CD4-positive, alpha-beta T cell treated with Interleukin-15 for 1 hour (primary cell): ENCODE data around the gene ELOVL5.
"Not testable (repeated sequence)": the region's sequence is repeated elsewhere in the genome, so short reads cannot be mapped to it uniquely, and the experiment has no call there.

ENCODE experiments used
- DNase-seq: peaks from one replicate; pipeline ENCODE4 v3.0.0-alpha.2; 2020

Gene ELOVL5

DNA sequence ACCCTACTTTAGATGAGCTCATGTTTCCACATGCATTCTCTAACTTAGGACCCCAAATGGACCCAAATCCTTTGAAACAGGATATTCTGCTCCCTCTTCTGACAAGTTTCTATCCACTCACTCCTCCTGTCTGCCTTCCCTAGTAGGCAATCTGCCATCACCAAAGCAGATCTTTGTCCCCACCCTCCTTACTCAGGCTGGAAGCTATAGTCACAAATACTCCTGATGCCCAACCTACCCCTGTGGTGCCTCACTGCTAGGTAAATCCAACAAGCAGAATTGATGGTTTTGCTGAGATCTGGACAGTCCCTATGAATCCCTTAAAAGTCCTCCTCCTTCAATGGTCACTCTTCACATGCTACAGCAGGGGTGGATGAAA is 21.7 kb downstream of the ELOVL5 start:
- DNase-seq = no peak

DNA sequence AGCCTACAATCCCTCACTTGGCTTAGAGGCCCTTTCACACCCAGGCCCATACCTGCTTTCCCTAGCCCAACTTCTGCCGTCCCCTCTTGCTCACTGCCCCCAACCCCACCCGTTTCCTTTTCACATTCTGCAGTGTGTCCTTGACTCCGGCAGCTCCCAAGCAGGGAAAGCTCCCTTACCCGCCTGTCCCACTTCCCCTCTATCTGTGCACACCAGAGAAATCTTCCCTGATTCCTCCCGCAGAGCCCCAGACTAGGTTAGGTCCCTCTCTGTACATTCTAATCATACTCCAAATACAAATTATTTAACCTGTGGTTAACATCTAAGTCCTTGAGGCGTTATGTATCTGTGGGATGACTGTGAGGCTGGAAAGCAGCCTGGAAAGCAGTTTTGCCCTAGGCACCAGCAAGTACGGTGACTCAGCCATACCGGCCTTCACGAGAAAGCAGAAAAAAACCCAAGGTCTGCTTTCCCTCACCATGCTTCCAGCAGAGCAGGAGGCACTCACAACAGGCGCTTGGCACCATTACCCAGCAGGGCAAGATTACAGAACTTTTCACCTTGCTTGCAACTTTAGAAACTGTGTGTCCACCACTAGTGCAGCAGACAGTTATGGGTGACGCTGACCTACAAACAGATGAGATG is 22.3 kb downstream of the ELOVL5 start:
- DNase-seq = no peak

DNA sequence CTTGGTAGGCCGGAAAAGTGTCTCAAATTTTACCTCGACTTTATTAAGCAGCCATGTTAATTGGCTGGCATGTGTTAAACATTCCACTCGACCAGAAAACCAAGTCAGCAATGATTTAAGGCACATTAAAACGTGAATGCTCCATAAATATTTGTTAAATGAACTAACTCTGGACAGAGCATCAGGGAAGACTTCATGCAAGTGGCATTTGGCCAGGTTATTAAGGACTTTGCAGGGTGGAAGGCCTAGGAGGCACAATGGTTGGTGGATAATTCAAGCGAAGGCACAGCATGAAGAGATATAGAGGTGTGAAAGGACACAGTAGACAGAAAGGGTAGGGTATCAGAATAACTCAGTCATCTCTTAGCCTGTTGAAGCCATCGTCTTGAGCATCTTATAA is 23.0 kb downstream of the ELOVL5 start:
- no peak for DNase-seq

DNA sequence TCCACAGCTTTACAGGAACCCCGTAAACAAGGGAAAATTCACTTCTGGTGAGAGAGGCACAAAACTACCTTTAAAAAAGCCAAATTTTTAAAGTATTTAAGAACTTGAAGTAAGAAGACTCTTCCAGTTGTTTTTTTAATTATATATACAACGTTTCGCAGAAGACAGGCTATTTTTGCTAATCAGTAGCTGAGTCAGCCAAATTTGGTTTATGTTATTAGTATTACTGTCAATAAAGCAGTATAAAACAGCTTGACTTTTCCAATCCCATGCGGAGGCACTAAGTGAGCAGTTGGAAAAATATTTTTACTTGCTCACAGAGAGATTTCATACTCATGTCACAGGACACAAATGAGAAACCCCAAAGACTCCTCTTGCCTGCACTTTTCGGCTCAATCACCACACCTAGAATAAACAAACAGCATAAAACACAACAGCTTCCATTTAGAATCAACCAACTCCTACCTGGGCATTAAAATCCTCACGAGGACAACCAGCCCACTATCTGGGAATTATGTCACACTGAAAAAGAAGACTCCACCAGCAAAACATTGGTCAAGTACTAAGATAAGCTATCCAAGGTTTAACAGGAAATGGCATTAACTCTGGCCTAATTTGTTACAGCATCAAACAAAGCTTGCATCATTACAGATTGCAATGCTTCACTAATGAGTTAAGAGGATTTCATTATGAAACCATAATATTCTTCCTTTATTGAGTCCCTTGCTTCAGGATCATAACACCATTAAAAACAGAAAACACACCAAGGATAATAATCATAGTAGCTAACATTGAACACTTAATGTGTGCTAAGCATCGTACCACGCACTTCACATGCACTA is 26.3 kb downstream of the ELOVL5 start:
- DNase-seq = no peak

DNA sequence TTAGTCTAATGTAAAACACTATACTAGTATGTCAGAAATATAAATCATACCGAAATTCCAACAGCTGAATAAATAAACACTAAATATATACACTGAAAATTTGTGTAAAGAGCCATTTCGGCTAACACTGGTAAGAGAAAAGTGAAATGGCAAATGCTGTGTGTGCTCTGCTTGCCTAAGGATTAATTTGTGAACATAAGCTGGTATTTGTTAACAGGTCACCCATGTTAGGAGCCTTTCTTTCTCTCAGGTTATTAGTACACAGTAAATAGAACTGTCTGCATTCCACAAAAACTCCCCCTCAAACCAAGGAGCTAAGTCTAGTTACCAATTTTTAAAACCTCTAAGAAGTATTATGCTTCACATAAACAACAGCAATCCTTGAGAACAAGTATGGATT is 27.0 kb downstream of the ELOVL5 start:
- no peak for DNase-seq

DNA sequence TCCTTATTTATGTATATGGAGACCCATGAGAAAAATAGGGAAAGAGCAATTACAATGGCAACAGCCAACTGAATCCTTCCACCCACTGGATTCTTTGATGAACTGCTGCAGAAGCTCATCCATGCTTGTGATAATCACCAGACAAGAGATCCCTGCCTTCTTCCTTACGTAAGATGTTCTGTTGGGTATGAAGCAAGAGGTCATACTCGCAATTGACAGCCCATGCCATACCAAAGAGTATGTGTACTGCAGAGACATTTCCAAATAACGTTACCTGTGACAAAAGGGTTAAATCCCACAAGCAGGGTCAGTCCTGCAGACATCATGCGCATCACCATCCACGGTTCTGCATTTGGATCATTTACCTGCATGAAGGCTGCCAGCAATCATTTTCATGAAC is 27.8 kb downstream of the ELOVL5 start:
- no peak for DNase-seq

DNA sequence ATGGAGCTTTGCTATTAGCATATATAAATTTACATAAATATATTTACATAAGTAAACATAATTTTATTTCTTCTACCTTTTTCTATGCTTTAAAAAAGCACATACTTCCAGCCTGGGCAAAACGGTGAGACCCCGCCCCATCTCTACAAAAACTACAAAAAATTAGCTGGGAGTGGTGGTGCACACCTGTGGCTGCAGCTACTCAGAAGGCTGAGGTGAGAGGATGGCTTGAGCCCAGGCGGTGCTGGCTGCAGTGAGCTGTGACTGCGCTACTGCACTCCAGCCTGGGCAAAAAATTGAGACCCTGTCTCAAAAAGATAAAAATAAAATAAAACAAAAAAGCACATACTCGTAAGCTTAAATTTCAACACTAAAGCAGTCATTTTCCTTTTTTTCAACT is 30.3 kb downstream of the ELOVL5 start:
- no peak for DNase-seq

DNA sequence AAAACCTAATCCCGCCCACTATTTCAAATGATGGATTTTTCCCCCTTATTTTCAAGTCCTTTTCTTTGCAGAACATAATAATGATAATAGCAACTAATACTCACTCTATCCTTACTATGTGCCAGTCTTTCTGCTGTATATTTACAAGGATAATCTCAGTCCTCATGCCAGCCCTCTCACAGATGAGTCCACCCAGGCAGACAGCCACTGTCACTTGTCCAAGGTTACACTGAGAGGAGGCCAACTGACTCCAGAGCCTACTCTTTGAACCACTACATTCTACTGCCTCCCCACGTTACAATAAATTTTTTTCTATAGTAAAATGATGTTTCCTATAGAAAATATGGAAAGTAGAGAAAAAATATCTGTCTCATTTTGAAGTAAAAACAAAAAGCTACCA is 30.9 kb downstream of the ELOVL5 start:
- DNase-seq = no peak

DNA sequence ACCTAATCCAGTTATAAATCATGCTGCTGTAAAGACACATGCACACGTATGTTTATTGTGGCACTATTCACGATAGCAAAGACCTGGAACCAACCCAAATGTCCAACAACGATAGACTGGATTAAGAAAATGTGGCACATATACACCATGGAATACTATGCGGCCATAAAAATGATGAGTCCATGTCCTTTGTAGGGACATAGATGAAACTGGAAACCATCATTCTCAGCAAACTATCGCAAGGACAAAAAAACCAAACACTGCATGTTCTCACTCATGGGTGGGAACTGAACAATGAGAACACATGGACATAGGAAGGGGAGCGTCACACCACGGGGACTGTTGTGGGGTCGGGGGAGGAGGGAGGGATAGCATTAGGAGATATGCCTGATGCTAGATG is 31.5 kb downstream of the ELOVL5 start:
- DNase-seq = not testable (repeated sequence)

DNA sequence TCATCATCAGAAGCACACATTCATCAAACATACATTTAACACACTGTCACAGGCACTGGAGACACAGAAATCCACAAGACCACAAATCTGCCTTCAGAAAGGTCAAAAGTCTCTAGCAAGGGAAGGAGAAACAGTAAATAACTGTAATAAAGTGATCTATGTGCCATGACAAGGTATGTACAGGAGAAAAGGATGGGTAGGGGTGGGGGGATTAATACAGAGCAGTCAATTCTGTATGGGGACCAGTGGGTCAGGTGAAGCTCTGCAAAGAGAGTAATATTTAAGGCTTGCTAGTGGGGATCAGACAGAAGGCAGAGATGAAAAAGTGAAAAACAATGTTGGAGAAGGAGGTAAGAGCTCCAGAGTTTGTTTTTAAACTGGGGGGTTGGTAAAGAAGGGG is 32.6 kb downstream of the ELOVL5 start:
- no peak for DNase-seq

DNA sequence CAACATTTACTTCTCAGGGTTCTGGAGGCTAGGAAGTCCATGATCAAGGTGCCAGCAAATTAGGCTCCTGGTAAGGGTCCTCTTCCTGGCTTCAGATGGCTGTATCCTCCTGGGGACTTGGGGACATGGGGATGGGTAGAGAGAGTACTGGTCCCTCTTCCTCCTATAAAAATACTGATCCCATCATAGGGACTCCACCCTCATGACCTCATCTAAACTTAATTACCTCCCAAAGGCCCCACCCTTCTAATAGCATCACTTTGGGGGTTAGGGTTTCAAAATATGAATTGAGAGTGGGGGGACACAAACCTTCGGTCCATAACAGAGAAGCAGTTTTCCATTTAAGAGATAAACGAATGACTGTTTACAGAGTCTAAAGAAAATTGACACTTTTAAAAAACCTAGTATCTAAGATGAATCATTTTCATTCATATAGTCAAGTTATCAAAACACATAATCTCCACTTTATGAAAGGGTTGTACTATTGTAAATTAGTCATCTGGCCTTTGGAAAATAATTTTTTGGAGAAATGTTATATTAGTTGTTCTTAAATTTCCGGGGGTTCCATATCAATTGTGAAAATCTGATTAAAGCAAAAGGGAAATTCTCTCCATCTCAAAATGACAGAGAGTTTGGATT is 33.5 kb downstream of the ELOVL5 start:
- DNase-seq = no peak

DNA sequence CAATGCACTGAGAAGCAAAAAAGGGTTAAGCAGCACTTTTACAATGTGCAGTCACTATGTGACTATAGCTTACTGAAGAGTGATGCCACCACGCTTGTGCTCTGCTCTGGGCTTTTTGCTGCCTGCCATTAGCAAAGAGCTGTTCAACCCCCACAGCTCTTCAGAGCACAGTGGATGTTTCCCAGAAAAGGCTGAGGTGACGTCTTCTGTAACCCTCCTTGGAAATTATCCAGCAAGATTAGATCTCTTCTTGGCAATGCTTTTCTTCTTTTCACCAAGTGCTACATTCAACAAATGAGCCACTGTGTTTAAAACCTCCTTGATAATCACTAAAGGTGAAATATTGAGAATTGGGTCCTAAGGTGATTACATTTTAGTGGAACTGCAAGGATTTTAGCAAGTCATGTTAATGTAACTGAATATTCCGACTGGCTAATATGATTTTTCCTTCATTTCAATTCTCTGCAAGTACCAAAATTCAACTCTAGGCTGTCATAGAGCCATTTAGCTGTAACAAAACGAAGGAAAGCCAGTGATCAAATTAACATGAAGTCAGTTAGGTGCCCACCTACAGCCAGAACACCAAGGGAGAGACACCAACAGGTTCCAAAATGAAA is 34.9 kb downstream of the ELOVL5 start:
- DNase-seq = no peak

DNA sequence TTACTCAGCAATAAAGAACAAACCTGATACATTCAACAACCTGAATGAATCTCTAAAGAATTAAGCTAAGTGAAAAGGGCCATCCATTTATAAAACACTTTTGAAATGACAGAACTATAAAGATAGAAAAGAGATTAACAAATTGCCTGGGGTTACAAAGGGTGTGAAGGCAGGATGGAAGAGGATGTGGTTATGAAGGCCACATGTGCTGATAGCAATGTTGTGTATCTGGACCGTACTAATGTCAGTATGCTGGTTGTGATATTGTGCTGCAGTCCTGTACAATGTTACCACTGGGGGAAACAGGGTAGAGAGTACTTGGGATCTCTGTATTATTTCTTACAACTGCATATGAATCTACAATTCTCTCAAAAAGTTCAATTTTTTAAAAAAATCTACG is 36.4 kb downstream of the ELOVL5 start:
- DNase-seq = no peak

DNA sequence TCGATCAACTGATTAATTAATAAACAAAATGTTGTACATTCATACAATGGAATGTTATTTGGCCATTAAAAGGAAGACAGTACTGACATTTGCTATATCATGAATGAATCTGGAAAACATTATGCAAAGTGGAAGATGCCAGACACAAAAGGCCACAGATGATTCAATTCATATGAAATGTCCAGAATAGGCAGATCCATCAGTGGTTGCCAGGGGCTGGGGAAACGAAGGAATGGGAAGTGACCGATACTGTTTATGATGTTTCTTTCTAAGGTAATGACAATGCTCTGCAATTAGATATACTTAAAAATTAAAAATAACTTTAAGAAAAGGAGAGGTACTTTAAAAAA is 37.2 kb downstream of the ELOVL5 start:
- no peak for DNase-seq

DNA sequence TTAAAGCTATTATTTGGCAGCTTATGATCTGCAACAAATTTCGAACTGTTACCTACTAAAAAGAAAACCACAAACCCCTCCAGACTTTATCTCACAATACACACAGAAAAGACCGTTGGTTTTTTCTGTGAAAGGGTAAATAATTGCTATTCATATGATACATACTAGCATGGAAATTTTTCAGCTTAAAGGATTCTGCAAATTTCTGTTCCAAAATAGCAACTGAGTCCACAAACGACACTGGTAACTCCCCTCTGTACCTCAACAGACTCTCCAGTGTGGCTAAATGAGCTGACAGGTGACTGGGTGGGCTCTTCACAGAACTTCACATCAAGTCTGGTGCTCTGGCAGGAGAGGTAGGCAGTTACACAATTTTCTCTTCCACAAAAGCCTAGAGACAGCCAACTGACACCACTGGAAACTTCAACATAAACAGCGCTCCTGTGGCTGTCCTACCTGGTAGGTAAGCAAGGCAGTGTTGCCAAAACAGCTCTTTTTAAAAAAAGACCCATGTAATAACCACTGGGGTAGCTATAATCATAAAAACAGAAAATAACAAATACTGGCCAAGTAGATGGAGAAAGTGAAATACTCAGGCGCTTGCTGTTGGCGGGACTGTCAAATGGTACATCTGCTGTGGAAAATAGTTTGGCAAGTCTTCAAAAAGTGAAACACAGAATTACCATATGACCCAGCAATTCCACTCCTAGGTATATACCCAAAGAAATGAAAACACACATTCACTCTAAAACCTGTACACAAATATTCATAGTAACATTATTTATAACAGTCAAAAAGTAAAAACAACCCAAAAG is 37.8 kb downstream of the ELOVL5 start:
- DNase-seq = no peak

DNA sequence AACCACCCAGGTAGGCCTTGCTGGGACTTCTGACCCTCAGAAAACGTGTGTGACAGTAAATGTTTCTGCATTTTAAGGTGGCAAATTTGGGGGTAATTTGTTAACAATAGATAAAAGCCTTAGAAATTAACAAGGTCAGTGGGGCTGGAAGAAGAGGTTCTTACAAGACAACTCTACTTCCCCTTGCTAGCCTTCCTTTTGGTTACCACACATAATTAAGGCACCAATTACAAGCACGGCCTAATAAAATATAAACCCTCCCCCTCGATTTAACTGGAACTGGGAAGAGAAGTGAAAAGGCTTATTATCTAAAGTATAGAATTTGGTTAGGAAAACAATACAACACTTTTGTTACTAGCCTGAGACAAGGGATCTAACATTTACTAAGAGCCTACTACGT is 38.8 kb downstream of the ELOVL5 start:
- DNase-seq = no peak

DNA sequence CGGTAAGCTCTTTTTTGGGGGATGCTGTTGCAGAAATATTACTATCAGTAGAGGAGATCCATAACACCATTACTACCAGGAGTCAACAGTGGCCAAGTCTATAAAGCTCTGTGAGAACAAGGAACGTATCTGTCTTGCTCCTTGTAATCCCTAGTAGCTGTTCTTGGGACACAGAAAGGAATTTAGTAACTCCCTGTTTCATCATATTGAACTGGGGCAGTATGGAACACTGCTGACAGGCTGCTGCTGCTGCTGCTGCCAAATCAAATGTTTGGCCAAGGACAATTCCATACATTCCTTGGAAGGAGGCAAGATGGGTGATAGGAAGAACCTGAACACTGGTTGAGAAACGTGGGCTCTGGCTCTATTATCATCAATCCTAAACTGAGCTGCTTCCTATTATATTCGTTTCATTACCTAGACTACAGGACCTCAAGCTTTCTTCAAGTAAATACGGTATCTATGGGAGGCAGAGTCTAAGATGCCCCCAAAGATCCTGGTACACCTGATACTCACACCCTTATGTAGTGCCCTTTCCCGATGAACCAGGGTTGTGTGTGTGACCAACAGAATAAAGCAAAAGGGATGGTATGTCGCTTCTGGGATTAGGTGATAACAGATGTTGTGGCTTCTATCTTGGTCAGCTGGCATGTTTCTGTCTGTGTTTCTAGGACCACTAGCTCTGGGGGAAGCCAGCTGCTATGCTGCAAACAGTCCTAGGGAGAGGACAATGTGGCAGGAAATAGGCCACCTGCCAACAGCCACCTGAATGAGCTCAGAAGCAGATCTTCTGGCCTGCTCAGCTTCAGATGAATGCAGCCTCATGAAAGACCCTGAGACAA is 39.5 kb downstream of the ELOVL5 start:
- DNase-seq = no peak

DNA sequence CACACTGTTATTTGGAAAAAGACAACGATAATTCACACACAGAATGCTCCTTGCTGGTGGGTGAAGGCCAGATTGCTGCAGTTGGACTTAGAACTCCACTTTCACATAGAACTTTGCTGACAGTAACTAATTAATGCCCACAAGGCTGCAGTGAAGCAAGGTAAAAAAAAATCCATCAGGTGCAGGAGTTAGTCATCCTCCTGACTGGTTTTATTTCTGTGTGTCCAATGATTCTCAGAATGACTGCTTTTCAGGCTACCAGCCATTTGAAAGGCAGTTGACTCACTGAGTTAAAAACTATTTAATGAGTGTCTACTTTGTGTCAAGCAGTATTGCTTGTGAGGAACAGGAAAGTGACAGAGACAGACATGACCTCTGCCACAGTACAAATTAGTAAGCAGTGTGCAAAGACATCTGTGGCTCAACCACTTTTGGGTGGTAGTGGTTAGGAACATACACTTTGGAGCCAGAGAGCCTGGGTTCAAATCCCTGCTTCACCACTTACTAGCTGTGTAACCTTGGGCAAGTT is 41.9 kb downstream of the ELOVL5 start:
- DNase-seq = no peak

DNA sequence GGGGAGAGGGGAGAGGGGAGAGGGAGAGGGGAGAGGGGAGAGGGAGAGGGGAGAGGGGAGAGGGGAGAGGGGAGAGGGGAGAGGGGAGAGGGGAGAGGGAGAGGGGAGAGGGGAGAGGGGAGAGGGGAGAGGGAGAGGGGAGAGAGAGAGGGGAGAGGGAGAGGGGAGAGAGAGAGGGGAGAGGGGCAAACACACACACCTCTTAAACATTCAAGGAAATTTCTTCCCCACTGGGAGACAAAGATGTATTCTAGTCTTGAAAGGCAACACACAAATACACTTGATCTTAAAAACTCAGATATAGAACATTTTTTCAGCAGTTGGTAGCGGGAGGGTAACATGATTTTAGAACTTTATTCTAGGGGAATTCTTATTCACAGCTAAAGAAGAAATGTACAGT is 42.5 kb downstream of the ELOVL5 start:
- not testable (repeated sequence) for DNase-seq

DNA sequence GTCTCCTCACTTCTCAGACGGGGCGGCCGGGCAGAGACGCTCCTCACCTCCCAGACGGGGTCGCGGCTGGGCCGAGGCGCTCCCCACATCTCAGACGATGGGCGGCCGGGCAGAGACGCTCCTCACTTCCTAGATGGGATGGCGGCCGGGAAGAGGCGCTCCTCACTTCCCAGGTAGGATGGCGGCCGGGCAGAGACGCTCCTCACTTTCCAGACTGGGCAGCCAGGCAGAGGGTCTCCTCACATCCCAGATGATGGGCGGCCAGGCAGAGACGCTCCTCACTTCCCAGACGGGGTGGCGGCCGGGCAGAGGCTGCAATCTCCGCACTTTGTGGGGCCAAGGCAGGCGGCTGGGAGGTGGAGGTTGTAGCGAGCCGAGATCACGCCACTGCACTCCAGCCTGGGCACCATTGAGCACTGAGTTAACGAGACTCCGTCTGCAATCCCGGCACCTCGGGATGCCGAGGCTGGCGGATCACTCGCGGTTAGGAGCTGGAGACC is 43.2 kb downstream of the ELOVL5 start:
- DNase-seq = not testable (repeated sequence)

DNA sequence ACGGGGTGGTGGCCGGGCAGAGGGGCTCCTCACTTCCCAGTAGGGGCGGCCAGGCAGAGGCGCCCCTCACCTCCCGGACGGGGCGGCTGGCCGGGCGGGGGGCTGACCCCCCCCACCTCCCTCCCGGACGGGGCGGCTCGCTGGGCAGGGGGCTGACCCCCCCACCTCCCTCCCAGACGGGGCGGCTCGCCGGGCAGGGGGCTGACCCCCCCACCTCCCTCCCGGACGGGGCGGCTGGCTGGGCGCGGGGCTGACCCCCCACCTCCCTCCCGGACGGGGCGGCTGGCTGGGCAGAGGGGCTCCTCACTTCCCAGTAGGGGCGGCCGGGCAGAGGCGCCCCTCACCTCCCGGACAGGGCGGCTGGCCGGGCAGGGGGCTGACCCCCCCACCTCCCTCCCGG is 43.8 kb downstream of the ELOVL5 start:
- not testable (repeated sequence) for DNase-seq
